ENCODE data around the gene PCK1. TPM values are rescaled to one million over a fixed set of nuclear protein-coding genes. Genes with fewer than 3 reads are reported as not detected.

The PCK1 gene
- total RNA-seq, 4 donors from 2014 or later = 16.1 to 131 (median 65.2) TPM

DNA sequence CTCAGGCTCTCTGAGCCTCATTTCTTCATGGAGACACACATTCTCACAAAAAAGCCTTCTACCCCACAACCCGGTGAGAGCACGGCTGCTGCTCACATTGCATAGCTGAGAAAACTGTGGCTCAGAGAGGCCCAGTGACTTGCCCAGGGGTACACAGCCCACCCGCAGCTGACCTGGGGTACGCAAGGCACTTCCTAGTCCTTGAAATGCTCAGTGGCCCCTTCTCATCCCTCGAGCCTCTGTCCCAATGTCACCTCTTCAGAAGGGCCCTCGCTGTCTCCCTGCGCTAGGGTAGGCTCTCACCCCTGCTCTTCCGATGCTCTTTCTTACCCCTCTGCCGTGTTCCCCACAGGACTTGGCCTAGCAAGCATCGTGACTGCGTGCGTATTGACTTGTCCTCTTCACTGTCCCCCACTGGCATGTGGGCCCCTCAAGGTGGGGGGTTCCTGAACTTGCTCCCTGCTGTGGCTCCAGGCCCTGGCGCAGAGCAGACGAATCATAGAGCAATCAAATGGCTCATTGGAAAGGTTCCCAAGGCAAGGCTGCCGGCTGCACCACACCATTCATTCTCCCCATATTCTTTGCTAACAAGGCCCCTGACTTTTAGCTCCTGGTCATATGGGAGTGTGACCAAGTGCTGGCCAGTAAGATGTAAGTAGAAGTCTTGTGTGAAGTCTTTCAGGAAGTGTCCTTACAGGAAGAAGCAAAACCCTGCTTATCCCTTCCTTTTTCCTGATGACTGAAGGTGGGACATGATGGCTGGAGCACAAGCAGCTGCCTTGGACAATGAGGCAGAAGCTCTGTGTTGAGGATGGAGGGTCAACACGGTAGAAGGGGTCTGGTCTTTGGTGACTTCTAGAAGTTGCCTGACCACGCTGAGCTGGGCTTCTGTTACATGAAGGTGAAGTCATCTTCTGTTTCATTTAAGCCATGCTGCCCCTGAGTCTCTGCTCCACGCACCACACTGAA lies 22.7 kb downstream of the PCK1 start:
- peak overlapping the region; percentile 5 to 61 (median 49) for H3K27ac ChIP-seq
- WGBS, 2 donors = 86 to 87% methylated on average over 18 of the region's 18 CpGs
- no peak overlapping the region for H3K4me3 ChIP-seq

DNA sequence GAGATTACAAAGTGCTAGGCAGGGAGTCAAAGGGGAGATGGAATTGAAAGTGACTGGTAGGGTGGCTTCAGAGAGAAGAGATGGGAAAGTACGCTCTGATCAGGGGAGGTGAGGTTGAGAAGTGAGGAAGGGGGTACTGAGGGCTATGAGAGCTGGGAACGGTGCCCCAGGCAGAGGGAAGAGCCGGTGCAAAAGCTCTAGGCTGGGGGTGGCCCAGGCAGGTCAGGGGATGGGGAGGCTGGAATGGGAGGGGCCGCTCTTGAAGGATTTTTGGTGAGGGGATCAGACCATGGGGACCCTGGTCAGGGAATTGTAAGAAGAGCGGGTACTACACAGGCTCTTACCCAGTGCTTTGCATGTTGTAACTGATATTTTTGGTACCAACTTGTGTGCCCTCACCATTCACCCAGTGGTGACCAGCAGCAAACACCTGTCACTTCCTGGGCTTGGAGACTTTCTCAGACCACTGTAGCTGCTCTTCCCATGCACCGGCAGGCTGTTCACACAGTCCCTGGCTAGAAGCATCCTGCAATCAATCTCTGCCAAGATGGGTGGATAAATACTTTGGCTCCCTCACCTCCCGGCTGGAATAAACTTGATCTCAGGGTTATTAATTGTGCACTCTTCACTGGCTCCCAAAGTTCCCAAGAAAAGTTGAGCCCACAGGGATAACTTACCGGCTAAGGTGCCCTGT lies 24.0 kb downstream of the PCK1 start:
- peaks cover 0 to 11% (median 0%) of the 10 kb centered on the region in 4 donors for H3K9me3 ChIP-seq
- TF ChIP-seq, protein P1, sequence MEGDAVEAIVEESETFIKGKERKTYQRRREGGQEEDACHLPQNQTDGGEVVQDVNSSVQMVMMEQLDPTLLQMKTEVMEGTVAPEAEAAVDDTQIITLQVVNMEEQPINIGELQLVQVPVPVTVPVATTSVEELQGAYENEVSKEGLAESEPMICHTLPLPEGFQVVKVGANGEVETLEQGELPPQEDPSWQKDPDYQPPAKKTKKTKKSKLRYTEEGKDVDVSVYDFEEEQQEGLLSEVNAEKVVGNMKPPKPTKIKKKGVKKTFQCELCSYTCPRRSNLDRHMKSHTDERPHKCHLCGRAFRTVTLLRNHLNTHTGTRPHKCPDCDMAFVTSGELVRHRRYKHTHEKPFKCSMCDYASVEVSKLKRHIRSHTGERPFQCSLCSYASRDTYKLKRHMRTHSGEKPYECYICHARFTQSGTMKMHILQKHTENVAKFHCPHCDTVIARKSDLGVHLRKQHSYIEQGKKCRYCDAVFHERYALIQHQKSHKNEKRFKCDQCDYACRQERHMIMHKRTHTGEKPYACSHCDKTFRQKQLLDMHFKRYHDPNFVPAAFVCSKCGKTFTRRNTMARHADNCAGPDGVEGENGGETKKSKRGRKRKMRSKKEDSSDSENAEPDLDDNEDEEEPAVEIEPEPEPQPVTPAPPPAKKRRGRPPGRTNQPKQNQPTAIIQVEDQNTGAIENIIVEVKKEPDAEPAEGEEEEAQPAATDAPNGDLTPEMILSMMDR (IDR thresholded peaks at IDR 0.05) = no peak
- no peak for TF ChIP-seq POLR2A (IDR thresholded peaks at IDR 0.05)
- no peak for TF ChIP-seq EP300 (IDR thresholded peaks at IDR 0.05)
- H3K36me3 ChIP-seq = no peaks in the 10 kb centered on the region
- H3K4me1 ChIP-seq = peaks cover 0 to 25% (median 3%) of the 10 kb centered on the region in 4 donors
- no peak overlapping the region for H3K4me3 ChIP-seq
- DNase-seq (ENCODE audit: low spot score in 2 of 2) = no peak
- 71 to 74% methylated on average over 8 of the region's 8 CpGs for WGBS, 2 donors
- no peak overlapping the region for H3K27ac ChIP-seq
- peaks cover 0 to 44% of the 10 kb centered on the region in 2 donors for H3K27me3 ChIP-seq

More for the DNA sequence above, 22.7 kb downstream of the PCK1 start:
- H3K4me1 ChIP-seq = peaks cover 0 to 28% (median 3%) of the 10 kb centered on the region in 4 donors
- DNase-seq (ENCODE audit: low spot score in 2 of 2) = no peak
- peaks cover 0 to 11% (median 0%) of the 10 kb centered on the region in 4 donors for H3K9me3 ChIP-seq
- no peaks in the 10 kb centered on the region for H3K36me3 ChIP-seq
- TF ChIP-seq, protein P1 (IDR thresholded peaks at IDR 0.05) = peak in 1 of 5 experiments; percentile 2
- TF ChIP-seq EP300 (IDR thresholded peaks at IDR 0.05) = no peak
- H3K27me3 ChIP-seq = peaks cover 0 to 57% of the 10 kb centered on the region in 2 donors

DNA sequence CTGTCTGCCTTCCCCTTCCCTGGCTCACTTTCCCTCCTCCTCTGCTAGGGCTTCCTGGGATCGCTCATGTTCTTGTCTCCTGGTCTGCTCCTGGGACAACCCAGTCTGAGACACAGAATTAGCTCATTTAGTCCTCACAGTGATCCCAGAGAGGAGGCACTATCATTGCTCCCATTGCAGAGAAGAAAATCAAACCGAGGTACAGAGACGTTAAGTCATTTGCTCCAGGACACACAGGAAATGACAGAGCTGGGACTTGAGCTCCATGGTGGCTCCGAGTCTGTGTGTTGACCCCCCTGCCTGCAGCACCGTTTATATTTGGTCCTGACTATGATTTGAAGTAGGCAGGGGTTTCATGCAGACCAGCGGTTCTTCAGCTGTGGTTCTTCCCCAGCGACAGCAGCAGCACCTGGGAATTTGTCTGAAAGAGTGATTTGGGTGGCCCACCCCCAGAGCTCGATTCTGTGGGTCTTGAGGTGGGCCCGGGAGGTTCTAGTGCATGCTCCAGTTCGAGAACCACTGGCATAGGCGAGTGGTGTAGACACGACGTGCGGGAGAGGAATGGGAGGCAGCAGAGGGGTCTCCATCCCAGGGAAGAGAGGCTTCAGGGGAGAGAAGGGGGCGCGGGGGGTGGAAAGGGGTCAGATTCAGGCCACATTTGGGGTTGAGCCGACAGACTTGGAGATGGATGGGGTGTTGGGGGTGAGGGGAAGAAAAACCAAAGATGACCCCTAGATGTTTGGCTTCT lies 24.7 kb downstream of the PCK1 start:
- Histone ChIP-seq H3K4me3 (no peak overlapping the region), H3K27ac (no peak overlapping the region), H3K9me3 (peaks cover 0 to 11% (median 0%) of the 10 kb centered on the region in 4 donors), H3K36me3 (no peaks in the 10 kb centered on the region), H3K4me1 (peaks cover 0 to 21% (median 3%) of the 10 kb centered on the region in 4 donors), H3K27me3 (peaks cover 0 to 37% of the 10 kb centered on the region in 2 donors)
- no peak for DNase-seq (ENCODE audit: low spot score in 2 of 2)
- TF ChIP-seq EP300 (IDR thresholded peaks at IDR 0.05) (no peak), POLR2A (IDR thresholded peaks at IDR 0.05) (no peak)
- WGBS, 2 donors = 68 to 80% methylated on average over 17 of the region's 17 CpGs

DNA sequence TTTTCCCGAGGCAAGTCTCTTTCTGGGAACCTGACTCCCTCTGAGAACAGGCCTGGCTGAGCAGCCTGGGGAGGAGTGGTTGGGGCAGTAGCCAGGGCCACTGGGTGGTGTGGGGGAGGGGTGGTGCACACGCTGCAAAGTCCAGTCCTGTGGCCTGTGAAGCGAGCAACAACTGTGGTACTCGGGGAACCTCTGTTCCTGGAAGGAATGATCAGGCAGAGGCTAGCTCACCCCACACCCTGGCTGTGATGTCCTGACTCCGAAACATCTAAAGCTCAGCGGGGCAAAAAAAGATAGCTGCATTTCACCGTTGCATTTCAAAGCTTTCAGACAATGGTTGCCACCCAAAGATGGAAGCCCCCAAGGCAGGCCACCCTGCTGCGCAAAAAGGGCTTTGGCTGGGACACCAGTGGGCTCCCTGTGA lies 25.5 kb downstream of the PCK1 start:
- WGBS, 2 donors = 50 to 57% methylated on average over 8 of the region's 8 CpGs
- Histone ChIP-seq H3K27ac (no peak overlapping the region), H3K9me3 (peaks cover 0 to 11% (median 0%) of the 10 kb centered on the region in 4 donors), H3K27me3 (peaks cover 0 to 29% of the 10 kb centered on the region in 2 donors), H3K4me3 (no peak overlapping the region), H3K36me3 (no peaks in the 10 kb centered on the region), H3K4me1 (peaks cover 0 to 21% (median 3%) of the 10 kb centered on the region in 4 donors)
- no peak for DNase-seq (ENCODE audit: low spot score in 2 of 2)
- TF ChIP-seq EP300 (IDR thresholded peaks at IDR 0.05) = no peak

DNA sequence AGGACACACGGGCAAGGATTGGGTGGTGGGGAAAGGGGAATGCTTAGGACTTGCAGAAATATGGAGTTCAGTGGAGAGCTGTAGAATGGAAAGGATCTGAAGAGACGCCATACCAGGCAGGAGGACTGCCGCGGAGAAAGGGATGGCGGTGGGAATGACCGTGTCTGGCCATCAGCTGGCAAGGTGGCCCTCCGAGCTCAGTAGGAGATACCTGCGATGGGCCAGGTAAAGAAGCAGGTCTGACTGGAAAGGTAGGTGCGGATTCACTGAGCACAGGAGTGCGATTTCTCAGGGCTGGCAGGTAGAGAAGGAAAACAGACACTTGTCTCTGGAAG lies 26.0 kb downstream of the PCK1 start:
- Histone ChIP-seq H3K27ac (no peak overlapping the region), H3K9me3 (peaks cover 0 to 11% (median 0%) of the 10 kb centered on the region in 4 donors), H3K4me3 (no peak overlapping the region), H3K36me3 (no peaks in the 10 kb centered on the region), H3K27me3 (peaks cover 0 to 24% of the 10 kb centered on the region in 2 donors), H3K4me1 (peaks cover 0 to 18% (median 3%) of the 10 kb centered on the region in 4 donors)
- DNase-seq (ENCODE audit: low spot score in 2 of 2) = no peak
- TF ChIP-seq EP300 (IDR thresholded peaks at IDR 0.05) (no peak), POLR2A (IDR thresholded peaks at IDR 0.05) (no peak)
- TF ChIP-seq, protein P1 (IDR thresholded peaks at IDR 0.05) = no peak
- 89 to 91% methylated on average over 10 of the region's 10 CpGs for WGBS, 2 donors

Measured in tibial nerve (tissue), 4 donors.